Skeletal muscle tissue (tissue), 4 donors: Measurements from ENCODE around the gene KLHL36. TPM values are rescaled to one million over a fixed set of nuclear protein-coding genes. Genes with fewer than 3 reads are reported as not detected.

Experiments used
- H3K27ac ChIP-seq: one replicate; pipeline ENCODE4 v1.7.0; 2013; ENCODE audit warnings: mild to moderate bottlenecking, low read depth, low read length, inconsistent platforms
- H3K27me3 ChIP-seq, 3 donors: one replicate each; pipeline ENCODE4 v1.7.0; 2013; ENCODE audit warnings: low read length in 3 of 3; ENCODE audit not compliant: control insufficient read depth in 3 of 3, insufficient read depth in 3 of 3
- H3K36me3 ChIP-seq, 3 donors: one replicate each; pipeline ENCODE4 v1.7.0; 2013; ENCODE audit warnings: low read length in 3 of 3; ENCODE audit not compliant: control insufficient read depth in 3 of 3, insufficient read depth in 3 of 3
- H3K4me1 ChIP-seq, 3 donors: one replicate each; pipeline ENCODE4 v1.7.0; 2013; ENCODE audit warnings: low read length in 3 of 3, mild to moderate bottlenecking in 3 of 3; ENCODE audit not compliant: control insufficient read depth in 3 of 3, insufficient read depth in 3 of 3
- H3K4me3 ChIP-seq, 3 donors: one replicate each; pipeline ENCODE4 v1.7.0; 2013; ENCODE audit warnings: low read length in 3 of 3
- H3K9ac ChIP-seq, 3 donors: one replicate each; pipeline ENCODE4 v1.7.0; 2013; ENCODE audit warnings: low read length in 3 of 3, mild to moderate bottlenecking in 3 of 3, moderate library complexity in 2 of 3, low read depth in 1 of 3
- H3K9me3 ChIP-seq, 3 donors: one replicate each; pipeline ENCODE4 v1.7.0; 2013; ENCODE audit warnings: low read length in 3 of 3; ENCODE audit not compliant: control insufficient read depth in 3 of 3
- total RNA-seq: library from RNA; depleted of rRNA; stranded (reverse); fragments of >200 nt; gene quantifications from one replicate; pipeline ENCODE4 v1.2.3, GENCODE V29; 2014
- donor health status: Osteomylitis.

The KLHL36 gene
- total RNA-seq, 1 donor from 2014 or later = 23.0 TPM

DNA sequence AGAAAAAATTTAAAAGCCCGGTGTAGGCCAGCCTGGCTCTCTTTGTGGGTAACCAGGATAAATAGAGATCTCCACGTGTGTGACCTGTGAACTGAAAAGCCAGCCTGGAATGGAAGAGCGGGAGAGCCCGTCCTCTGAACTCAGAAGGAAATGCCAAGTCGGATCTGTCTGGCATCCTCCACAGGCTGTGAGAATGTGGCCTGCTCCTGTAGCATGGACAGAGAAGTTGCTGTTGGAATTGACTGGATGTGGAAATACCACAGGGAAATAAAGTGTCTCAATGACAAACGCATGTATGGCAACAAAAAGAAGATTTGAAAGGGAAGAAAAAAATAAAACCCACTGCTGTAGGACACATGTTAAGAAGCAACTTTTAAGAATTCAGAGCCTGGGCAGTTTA is 6.7 kb downstream of the KLHL36 start:
- Histone ChIP-seq H3K9ac (no peak overlapping the region), H3K4me1 (peaks cover 0 to 6% (median 5%) of the 10 kb centered on the region in 3 donors), H3K4me3 (no peak overlapping the region), H3K27me3 (no peaks in the 10 kb centered on the region), H3K36me3 (peaks cover 35 to 50% (median 41%) of the 10 kb centered on the region in 3 donors), H3K27ac (no peak overlapping the region), H3K9me3 (no peaks in the 10 kb centered on the region)

DNA sequence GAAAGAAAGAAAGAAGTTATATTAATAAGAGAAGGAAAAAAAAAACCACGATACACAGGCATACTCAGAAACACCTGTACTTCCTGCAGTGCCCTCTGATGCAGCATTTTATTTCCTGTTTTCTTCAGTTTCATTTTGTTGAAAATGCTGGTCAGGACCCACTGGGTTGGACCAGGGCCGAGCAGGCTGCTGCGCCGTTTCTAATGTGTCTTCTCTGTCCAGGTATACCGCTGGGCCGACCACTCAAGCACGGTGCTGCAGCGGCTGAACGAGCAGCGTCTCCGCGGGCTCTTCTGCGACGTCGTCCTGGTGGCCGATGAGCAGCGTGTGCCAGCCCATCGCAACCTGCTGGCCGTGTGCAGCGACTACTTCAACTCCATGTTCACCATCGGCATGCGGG is 8.3 kb downstream of the KLHL36 start:
- H3K27ac ChIP-seq = no peak overlapping the region
- no peak overlapping the region for H3K9ac ChIP-seq
- no peak overlapping the region for H3K4me3 ChIP-seq
- H3K9me3 ChIP-seq = no peaks in the 10 kb centered on the region
- H3K36me3 ChIP-seq = peaks cover 45 to 58% (median 47%) of the 10 kb centered on the region in 3 donors
- H3K4me1 ChIP-seq = peaks cover 0 to 6% (median 5%) of the 10 kb centered on the region in 3 donors
- no peaks in the 10 kb centered on the region for H3K27me3 ChIP-seq

DNA sequence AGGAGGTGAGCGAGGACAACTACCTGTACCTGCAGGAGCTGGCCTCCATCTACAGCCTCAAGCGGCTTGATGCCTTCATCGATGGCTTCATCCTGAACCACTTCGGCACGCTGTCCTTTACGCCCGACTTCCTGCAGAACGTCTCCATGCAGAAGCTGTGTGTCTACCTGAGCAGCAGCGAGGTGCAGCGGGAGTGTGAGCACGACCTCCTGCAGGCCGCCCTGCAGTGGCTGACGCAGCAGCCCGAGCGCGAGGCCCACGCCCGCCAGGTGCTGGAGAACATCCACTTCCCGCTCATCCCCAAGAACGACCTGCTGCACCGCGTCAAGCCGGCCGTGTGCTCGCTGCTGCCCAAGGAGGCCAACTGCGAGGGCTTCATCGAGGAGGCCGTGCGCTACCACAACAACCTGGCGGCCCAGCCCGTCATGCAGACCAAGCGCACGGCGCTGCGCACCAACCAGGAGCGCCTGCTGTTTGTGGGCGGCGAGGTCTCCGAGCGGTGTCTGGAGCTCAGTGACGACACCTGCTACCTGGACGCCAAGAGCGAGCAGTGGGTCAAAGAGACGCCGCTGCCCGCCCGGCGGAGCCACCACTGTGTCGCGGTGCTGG is 9.0 kb downstream of the KLHL36 start:
- H3K4me1 ChIP-seq = peaks cover 0 to 6% (median 5%) of the 10 kb centered on the region in 3 donors
- H3K4me3 ChIP-seq = no peak overlapping the region
- H3K9me3 ChIP-seq = no peaks in the 10 kb centered on the region
- H3K9ac ChIP-seq = no peak overlapping the region
- no peaks in the 10 kb centered on the region for H3K27me3 ChIP-seq
- H3K36me3 ChIP-seq = peaks cover 52 to 60% (median 54%) of the 10 kb centered on the region in 3 donors
- no peak overlapping the region for H3K27ac ChIP-seq

DNA sequence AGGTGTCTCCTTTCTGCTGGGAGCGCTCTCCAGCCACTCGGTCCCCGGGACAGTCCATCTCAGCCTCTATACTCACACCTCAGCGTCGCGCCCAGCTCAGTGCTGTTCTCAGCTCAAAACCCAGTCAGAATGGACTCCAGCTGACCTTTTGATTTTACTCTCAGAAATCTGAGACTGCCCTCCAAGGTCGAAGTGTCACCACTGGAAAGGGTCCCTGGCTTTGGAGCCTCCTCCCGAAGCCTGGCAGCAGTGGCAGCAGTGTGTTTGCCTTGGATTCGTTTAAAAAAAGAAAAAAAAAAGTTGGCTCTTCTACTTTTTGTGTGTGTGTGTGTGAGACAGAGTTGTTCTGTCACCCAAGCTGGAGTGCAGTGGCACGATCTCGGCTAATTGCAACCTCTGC is 10.4 kb downstream of the KLHL36 start:
- Histone ChIP-seq H3K27me3 (no peaks in the 10 kb centered on the region), H3K9ac (no peak overlapping the region), H3K36me3 (peaks cover 61 to 66% (median 64%) of the 10 kb centered on the region in 3 donors), H3K9me3 (no peaks in the 10 kb centered on the region), H3K4me3 (no peak overlapping the region), H3K27ac (no peak overlapping the region), H3K4me1 (peaks cover 0 to 6% (median 5%) of the 10 kb centered on the region in 3 donors)

GRCh38 chr16:84659656-84660300 is 11.5 kb downstream of the KLHL36 start:
- no peaks in the 10 kb centered on the region for H3K27me3 ChIP-seq
- H3K9me3 ChIP-seq = no peaks in the 10 kb centered on the region
- no peak overlapping the region for H3K4me3 ChIP-seq
- H3K27ac ChIP-seq = no peak overlapping the region
- H3K36me3 ChIP-seq = peaks cover 66 to 70% (median 68%) of the 10 kb centered on the region in 3 donors
- H3K4me1 ChIP-seq = peaks cover 0 to 6% (median 5%) of the 10 kb centered on the region in 3 donors
- no peak overlapping the region for H3K9ac ChIP-seq

GRCh38 chr16:84660973-84661372 is 12.7 kb downstream of the KLHL36 start:
- Histone ChIP-seq H3K27ac (no peak overlapping the region), H3K4me3 (no peak overlapping the region), H3K36me3 (peaks cover 70 to 72% (median 71%) of the 10 kb centered on the region in 3 donors), H3K9me3 (no peaks in the 10 kb centered on the region), H3K4me1 (peaks cover 0 to 6% (median 5%) of the 10 kb centered on the region in 3 donors), H3K9ac (no peak overlapping the region), H3K27me3 (no peaks in the 10 kb centered on the region)

DNA sequence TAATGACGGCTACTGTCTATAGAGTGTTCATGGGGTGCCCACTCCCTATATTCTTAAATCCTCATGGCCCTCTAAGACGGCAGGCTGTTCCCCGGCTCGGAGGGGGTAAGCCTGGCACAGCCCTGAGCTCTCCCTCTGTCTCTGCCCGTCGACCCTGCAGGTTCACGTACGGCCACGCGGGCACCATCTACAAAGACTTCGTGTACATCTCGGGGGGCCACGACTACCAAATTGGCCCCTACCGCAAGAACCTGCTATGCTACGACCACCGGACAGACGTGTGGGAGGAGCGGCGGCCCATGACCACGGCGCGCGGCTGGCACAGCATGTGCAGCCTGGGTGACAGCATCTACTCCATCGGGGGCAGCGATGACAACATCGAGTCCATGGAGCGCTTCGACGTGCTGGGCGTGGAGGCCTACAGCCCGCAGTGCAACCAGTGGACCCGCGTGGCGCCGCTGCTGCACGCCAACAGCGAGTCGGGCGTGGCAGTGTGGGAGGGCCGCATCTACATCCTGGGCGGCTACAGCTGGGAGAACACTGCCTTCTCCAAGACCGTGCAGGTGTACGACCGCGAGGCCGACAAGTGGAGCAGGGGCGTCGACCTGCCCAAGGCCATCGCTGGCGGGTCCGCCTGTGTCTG is 13.2 kb downstream of the KLHL36 start:
- Histone ChIP-seq H3K36me3 (peaks cover 70 to 75% (median 70%) of the 10 kb centered on the region in 3 donors), H3K27me3 (no peaks in the 10 kb centered on the region), H3K4me1 (peaks cover 0 to 6% (median 5%) of the 10 kb centered on the region in 3 donors), H3K4me3 (no peak overlapping the region), H3K9ac (no peak overlapping the region), H3K27ac (no peak overlapping the region), H3K9me3 (no peaks in the 10 kb centered on the region)

DNA sequence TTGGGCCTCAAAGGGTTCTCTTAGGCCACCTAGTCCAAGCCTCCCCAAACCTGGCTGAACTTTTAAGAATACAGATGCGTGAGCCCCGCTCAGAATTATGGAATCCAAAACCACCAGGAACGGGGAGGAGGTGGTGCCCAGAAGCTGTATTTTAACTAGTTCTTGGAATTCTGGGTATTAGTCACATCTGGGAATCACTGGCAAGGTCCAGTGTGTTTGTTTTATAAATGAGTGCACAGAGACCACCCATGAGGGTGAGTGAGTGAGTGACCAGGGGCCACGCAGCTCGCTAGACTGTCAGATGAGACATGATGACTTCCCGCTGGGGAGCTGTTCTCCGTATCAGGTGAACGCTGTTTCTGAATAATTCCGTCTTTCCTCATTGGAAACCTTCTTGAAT is 14.2 kb downstream of the KLHL36 start:
- Histone ChIP-seq H3K4me1 (peaks cover 0 to 6% (median 5%) of the 10 kb centered on the region in 3 donors), H3K27ac (no peak overlapping the region), H3K4me3 (no peak overlapping the region), H3K27me3 (no peaks in the 10 kb centered on the region), H3K9ac (no peak overlapping the region), H3K9me3 (no peaks in the 10 kb centered on the region), H3K36me3 (peaks cover 61 to 66% (median 61%) of the 10 kb centered on the region in 3 donors)

- no peaks in the 10 kb centered on the region for H3K27me3 ChIP-seq
- peaks cover 0 to 4% (median 2%) of the 10 kb centered on the region in 3 donors for H3K4me1 ChIP-seq
- H3K36me3 ChIP-seq = peaks cover 50 to 60% (median 52%) of the 10 kb centered on the region in 3 donors
- H3K4me3 ChIP-seq = no peak overlapping the region
- H3K9me3 ChIP-seq = no peaks in the 10 kb centered on the region
- no peak overlapping the region for H3K9ac ChIP-seq
- no peak overlapping the region for H3K27ac ChIP-seq
These were observed 15.3 kb downstream of the KLHL36 start for GRCh38 chr16:84663433-84664101.
